ENCODE measurements around the gene AKTIP.

Gene AKTIP

DNA sequence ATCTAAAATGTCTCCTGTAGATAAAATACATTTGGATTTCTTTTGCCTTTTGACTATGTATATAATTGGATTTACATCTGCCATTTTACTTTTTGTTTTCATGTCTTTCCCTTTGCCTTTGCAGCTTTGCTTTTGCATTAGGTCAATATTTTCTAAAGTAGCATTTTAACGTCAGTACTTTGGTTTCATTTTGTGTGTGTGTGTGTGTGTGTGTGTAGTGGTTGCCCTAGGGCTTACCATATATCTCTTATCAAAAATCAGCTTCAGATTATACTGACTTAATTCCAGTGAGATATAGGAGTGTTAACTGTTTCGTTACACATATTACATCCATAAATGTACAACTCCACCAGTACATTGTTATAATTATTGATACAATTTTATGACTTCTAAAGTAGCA, 26.1 kb downstream of the AKTIP start:
- DNase-seq = no peak

GRCh38 chr16:53465606-53466280, 37.3 kb downstream of the AKTIP start:
- DNase-seq = no peak

DNA sequence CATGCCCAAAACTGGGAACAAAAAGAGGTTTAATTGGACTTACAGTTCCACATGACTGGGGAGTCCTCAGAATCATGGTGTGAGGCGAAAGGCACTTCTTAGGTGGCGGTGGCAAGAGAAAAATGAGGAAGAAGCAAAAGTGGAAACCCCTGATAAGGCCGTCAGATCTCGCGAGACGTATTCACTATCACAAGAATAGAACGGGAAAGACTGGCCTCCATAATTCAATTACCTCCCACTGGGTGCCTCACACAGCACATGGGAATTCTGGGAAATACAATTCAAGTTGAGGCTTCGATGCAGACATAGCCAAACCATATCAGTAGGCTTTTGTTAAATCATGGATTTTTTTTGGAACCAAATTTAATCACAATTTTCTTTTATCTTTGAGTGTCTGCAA, 44.4 kb downstream of the AKTIP start:
- no peak for DNase-seq

DNA sequence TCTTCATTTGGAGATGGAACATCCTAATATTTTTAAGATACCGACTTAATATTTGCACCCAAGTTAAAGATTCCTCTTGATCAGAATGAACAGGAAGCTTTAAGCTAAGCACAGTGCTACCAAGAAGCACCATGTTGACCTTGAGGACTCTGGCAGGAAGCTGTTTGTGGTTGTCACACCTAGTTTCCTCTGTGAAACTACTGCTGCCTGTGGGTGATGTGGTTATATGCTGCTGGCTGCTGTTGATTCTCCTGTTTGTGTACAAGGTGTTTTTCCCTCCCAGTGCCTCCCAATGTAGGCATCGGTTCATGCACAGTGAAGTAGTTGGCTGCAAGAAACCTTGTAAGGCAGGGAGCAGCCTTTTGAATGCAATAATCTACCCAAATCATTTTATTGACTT, 45.3 kb downstream of the AKTIP start:
- DNase-seq = peak; percentile 74

DNA sequence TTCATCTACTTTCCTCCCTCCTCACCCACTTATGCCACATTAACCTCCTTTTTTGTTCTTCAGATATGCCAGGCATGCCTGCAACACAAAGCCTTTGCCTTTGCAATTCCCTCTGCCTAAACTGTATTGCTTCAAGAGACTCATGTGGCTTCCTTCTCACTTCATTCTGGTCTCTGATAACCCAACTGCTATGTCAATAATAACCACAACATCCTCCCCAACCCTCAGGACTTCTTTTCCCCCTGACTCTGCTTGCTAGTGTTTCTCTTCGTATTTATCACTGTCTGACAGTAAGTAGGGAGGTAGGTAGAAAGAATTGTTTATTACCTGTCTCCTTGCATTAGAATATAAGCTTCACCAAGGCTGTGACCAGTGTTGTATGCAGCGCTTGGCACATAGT, 46.4 kb downstream of the AKTIP start:
- peak; percentile 36 for DNase-seq

GRCh38 chr16:53453928-53454327, 49.1 kb downstream of the AKTIP start:
- DNase-seq = peak; percentile 27

DNA sequence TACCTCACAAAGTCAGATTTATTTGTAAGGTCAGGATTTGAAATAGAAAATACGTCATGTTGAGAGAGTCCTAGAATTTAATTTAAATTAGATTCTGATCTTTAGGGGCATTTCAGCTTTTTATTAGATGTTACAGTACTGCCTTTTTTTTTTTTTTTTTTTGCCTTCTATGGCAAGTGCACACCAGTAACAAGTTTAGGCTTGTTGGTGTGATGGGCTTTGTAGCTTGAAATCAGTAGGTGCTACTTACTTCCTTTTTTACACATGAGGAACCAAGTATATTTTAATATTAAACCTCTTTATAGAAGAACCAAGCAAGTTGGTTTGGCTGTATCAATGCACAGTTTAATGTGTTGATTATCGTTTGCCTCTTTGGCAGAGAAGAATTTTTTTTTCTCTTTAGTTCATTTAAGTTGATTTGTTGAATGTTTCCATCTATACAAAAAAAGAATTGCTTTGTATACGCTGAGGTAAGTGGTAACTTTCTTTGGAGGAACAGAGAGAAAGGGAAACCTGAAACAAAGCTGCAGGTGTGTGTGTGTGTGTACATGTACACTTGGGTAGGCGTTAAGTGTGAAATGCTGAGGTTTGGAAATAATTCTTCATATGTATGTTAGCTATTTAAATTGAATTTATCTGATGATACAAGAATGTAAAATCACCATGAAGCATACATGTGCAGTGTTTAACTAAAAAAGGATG, 53.0 kb downstream of the AKTIP start:
- no peak for DNase-seq

DNA sequence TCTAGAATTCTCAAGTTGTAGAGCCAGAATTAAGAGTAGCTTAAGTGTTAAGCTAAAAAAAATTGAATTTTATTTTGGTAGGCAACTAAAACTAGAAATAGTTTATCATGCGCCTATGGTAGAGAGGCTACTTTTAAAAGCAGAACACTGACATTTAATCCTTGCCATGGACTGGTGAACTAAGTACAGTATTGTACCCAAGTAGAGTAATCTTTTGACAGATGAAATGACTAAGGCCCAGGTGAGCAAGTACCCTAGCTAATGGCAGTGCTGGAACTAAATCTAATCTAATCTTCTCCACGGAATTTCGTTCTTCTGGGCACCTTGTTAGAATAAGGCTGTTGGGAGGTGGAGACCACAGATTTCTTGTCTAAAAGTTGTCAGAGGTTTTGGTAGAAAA, 56.9 kb downstream of the AKTIP start:
- no peak for DNase-seq

- no peak for DNase-seq
Observed at GRCh38 chr16:53445534-53445933, 57.5 kb downstream of the AKTIP start.
